Epithelial cell of esophagus (primary cell): ENCODE results near the gene SPSB2.
A peak's percentile ranks its signal among the peaks of the same experiment; 100 is the strongest.
"Not testable (repeated sequence)": the region's sequence is repeated elsewhere in the genome, so short reads cannot be mapped to it uniquely, and the experiment has no call there.

Experiments used
- DNase-seq: peaks from one replicate; pipeline ENCODE4 v3.0.0; 2010; ENCODE audit warnings: low read depth
- H3K4me3 ChIP-seq: 2 replicates; pipeline ENCODE4 v1.5.1; 2011; ENCODE audit warnings: mild to moderate bottlenecking, low read length, control low read depth
- TF ChIP-seq, protein P1 (sequence below): IDR thresholded peaks from 2 replicates; pipeline ENCODE4 v1.5.1; 2011; ENCODE audit warnings: low read depth, mild to moderate bottlenecking, low read length, control low read depth, inconsistent platforms; ENCODE audit not compliant: insufficient read depth; ENCODE audit errors: missing control alignments

Gene SPSB2

DNA sequence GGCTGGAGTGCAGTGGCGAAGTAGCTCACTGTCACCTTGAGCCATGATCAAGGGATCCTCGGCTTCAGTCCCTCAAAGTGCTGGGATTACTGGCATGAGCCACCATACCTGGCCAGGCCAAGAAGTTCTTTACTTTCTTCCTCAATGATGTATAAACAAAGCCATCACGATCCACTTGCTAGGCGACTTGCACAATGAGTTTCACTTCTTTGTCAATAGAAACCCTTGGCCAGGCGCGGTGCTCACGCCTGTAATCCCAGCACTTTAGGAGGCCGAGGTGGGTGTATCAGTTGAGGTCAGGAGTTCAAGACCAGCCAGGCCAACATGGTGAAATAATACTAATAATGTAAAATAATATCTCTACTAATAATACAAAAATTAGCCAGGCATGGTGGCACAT is 14.4 kb upstream of the SPSB2 start:
- DNase-seq = no peak
- TF ChIP-seq, protein P1, sequence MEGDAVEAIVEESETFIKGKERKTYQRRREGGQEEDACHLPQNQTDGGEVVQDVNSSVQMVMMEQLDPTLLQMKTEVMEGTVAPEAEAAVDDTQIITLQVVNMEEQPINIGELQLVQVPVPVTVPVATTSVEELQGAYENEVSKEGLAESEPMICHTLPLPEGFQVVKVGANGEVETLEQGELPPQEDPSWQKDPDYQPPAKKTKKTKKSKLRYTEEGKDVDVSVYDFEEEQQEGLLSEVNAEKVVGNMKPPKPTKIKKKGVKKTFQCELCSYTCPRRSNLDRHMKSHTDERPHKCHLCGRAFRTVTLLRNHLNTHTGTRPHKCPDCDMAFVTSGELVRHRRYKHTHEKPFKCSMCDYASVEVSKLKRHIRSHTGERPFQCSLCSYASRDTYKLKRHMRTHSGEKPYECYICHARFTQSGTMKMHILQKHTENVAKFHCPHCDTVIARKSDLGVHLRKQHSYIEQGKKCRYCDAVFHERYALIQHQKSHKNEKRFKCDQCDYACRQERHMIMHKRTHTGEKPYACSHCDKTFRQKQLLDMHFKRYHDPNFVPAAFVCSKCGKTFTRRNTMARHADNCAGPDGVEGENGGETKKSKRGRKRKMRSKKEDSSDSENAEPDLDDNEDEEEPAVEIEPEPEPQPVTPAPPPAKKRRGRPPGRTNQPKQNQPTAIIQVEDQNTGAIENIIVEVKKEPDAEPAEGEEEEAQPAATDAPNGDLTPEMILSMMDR = no peak
- no peak overlapping the region for H3K4me3 ChIP-seq

DNA sequence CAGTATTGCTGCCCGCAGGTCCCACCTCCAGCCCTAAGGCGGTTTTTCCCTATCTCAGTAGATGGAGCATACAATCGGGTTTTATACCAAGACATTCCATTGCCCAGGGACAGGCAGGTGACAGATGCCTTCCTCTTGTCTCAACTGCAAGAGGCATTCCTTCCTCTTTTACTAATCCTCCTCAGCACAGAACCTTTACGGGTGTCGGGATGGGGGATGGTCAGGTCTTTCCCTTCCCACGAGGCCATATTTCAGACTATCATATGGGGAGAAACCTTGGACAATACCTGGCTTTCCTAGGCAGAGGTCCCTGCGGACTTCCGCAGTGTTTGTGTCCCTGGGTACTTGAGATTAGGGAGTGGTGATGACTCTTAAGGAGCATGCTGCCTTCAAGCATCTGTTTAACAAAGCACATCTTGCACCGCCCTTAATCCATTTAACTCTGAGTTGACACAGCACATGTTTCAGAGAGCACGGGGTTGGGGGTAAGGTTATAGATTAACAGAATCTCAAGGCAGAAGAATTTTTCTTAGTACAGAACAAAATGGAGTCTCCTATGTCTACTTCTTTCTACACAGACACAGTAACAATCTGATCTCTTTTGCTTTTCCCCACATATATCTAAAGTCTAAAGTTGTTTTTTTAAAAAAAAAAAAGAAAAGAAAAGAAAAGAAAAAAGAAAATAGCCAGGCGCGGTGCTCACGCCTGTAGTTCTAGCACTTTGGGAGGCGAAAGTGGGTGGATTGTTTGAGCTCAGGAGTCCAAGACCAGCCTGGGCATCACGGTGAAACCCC is 13.3 kb upstream of the SPSB2 start:
- DNase-seq, H3K4me3 ChIP-seq: not testable (repeated sequence)

DNA sequence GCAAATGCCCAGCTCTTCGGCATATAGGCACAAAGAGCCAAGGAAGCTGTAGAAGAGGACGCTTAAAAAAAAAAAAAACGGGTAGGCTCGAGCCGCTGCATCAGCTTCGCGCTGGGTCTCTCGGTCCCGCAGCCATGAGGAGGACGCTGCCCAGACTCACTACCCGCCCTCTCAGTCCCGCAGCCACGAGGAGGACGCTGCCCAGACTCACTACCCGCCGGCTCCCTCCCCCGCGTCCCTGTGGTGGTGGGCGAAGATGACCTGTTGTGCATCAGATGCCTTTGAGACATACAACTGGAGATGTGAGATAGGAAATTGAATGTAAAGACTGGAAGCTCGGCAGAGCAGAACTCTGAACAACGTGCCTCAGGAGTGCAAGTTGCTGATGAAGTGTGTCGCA is 11.4 kb upstream of the SPSB2 start:
- TF ChIP-seq, protein P1 = no peak
- DNase-seq = no peak

DNA sequence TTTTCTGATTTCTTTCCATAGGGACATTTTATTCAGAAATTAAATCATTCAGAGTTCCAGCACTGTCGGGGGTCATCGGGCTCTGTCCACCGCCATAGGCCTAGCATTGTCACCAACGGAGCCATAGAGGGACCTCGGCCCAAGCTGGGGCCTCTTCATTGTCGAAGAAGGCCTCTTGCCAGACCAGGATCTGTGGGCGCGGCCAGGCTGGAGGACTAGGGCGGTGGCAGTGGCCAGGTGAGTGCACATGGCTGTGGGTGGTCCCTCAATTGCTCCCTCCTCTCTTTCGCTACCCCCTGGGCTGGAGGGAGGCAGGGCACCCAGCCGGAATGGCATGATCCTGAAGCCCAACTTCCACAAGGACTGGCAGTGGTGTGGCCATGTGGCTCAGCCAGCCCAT is 10.6 kb upstream of the SPSB2 start:
- DNase-seq = no peak
- TF ChIP-seq, protein P1 = no peak
- H3K4me3 ChIP-seq = no peak overlapping the region

More for the DNA sequence above, 11.4 kb upstream of the SPSB2 start:
- H3K4me3 ChIP-seq = no peak overlapping the region

DNA sequence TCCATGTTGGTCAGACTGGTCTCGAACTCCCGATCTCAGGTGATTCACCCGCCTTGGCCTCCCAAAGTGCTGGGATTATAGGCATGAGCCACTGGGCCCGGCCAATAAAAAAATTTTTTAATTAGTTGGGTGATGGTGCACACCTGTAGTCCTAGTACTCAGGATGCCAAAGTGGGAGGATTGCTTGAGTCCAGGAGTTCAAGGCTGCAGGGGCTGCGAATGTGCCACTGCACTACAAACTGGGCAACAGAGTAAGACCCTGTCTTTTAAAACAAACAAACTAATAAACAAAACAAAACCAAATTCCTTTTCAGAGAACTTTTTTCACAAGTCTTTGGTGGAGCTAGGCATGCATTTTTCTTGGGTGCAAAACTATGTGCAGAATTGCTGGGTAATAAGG is 10.1 kb upstream of the SPSB2 start:
- TF ChIP-seq, protein P1 = no peak
- DNase-seq = no peak
- no peak overlapping the region for H3K4me3 ChIP-seq

DNA sequence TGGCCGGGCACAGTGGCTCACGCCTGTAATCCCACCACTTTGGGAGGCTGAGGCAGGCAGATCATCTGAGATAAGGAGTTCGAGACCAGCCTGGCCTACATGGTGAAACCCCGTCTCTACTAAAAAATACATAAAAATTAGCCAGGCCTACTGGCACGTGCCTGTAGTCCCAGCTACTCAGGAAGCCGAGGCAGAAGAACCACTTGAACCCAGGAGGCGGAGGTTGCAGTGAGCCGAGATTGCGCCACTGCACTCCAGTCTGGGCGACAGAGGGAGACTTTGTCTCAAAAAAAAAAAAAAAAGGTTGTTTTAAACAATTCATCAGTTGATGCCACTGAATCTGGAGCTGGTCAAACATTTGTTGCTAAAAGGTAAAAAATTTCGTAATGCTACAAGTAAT is 6.7 kb upstream of the SPSB2 start:
- not testable (repeated sequence) for DNase-seq, H3K4me3 ChIP-seq

DNA sequence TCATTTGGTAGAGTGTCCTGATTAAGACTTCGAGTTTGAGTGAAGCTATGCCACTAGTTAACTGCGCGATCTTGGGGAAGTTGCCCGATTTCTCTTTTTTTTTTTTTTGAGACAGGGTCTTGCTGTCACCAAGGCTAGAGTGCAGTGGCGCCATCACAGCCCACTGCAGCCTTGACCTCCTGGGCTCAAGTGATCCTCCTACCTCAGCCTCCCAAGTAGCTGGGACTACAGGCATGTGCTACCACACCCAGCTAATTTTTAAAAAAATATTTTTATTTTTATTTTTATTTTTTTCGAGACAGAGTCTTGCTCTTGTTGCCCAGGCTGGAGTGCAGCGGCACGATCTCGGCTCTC is 889 bp upstream of the SPSB2 start:
- H3K4me3 ChIP-seq = peak overlapping the region; percentile 83
- not testable (repeated sequence) for DNase-seq

DNA sequence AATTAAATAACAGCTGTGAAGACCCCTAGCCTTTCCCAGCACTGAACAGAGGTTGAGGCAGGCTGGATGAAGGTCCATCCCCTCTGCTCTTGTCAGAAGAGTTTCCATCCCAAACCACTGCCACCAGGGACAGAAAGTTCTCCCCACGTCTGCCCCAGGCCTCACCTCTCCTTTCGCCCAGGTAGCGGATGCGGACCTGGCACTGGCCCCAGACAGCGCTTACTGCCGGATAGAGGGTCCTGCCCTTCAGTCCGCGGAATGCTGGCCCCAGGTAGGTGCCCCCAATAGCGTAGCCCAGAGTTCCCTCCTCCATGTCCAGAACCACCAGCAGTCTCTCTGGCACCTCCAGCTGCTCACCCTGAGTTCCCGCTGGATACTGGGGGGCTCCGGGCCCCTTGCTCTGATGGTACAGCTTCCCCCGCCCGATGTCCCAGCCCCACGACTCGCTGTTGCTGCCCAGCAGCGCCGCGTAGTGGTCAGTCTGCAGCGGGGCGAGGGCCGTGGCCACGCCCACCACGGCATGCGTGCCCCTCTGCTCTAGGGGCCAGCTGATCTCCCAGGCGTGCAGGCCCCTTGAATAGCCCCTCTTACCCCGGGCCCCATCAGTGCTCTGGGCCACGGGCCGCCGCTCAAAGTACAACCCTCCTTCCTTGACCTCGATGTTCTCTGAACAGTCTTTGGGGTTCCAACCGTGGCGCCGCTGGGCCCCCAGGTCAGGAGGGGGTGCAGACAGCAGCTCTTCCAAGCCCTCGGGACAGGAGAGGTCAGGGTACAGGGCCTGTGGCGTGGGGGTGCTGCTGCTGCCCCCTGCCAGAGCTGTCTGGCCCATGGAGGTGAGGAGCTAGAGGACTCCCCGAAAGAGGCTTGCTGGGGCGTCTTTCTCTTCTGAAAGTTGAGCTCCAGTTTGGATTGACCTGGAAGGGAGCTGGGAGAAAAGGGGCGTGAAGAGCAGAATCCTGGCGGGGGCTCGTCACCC is 742 bp downstream of the SPSB2 start:
- TF ChIP-seq, protein P1 = peak; percentile 89
- peak overlapping the region; percentile 83 for H3K4me3 ChIP-seq
- peak; percentile 76 for DNase-seq
